Suprapubic skin (tissue), 4 donors: Measurements from ENCODE around the gene NEK2.

Experiments
- CTCF ChIP-seq, 2 donors: fragments of 200-600 bp in 1 of 2; fragments of 450-650 bp in 1 of 2; sonication (generic) in 1 of 2; IDR thresholded peaks; one replicate each; pipeline ENCODE4 v1.5.1; 2016 to 2019; ENCODE audit warnings: antibody characterized with exemption in 2 of 2, mild to moderate bottlenecking in 1 of 2, moderate library complexity in 1 of 2
- EP300 ChIP-seq: sonication (generic); formaldehyde crosslinking; IDR thresholded peaks from one replicate; pipeline ENCODE4 v1.6.1; 2017; ENCODE audit warnings: antibody characterized with exemption
- POLR2A ChIP-seq, 2 donors: fragments of 450-650 bp; IDR thresholded peaks; one replicate each; pipeline ENCODE4 v1.6.1; 2017; ENCODE audit warnings: antibody characterized with exemption in 2 of 2, mild to moderate bottlenecking in 2 of 2, moderate library complexity in 2 of 2
- POLR2AphosphoS5 ChIP-seq, 3 donors: sonication (generic); formaldehyde crosslinking; IDR thresholded peaks; one replicate each; pipeline ENCODE4 v1.6.1; 2017; ENCODE audit warnings: antibody characterized with exemption in 3 of 3

- TF ChIP-seq POLR2A (IDR thresholded peaks at IDR 0.05) (no peak), CTCF (IDR thresholded peaks at IDR 0.05) (no peak), POLR2AphosphoS5 (IDR thresholded peaks at IDR 0.05) (no peak), EP300 (no peak)
These were observed 21.9 kb upstream of the NEK2 start for GRCh38 chr1:211697356-211697755.
